ENCODE data around the gene HLF.

The HLF gene

GRCh38 chr17:55334285-55334684 lies 69.5 kb downstream of the HLF start:
- DNase-seq = no peak

- no peak for DNase-seq
Measured at GRCh38 chr17:55334881-55335540, 70.3 kb downstream of the HLF start.

- DNase-seq = no peak
Measured at GRCh38 chr17:55335625-55336024, 70.9 kb downstream of the HLF start.

GRCh38 chr17:55336426-55336825 lies 71.7 kb downstream of the HLF start:
- no peak for DNase-seq

- no peak for DNase-seq
Measured at GRCh38 chr17:55340176-55340575, 75.4 kb downstream of the HLF start.

GRCh38 chr17:55340686-55341085 lies 75.9 kb downstream of the HLF start:
- DNase-seq = no peak

GRCh38 chr17:55341432-55341831 lies 76.7 kb downstream of the HLF start:
- no peak for DNase-seq

GRCh38 chr17:55342800-55343585 lies 78.2 kb downstream of the HLF start:
- DNase-seq = no peak

- DNase-seq = no peak
Measured at GRCh38 chr17:55343900-55344513, 79.2 kb downstream of the HLF start.

GRCh38 chr17:55344514-55344997 lies 79.8 kb downstream of the HLF start:
- DNase-seq = peak; percentile 71

- DNase-seq = no peak
Measured at GRCh38 chr17:55345132-55345531, 80.4 kb downstream of the HLF start.

GRCh38 chr17:55346658-55347057 lies 81.9 kb downstream of the HLF start:
- no peak for DNase-seq

- no peak for DNase-seq
Measured at GRCh38 chr17:55347341-55347740, 82.6 kb downstream of the HLF start.

GRCh38 chr17:55348749-55349354 lies 84.1 kb downstream of the HLF start:
- peak; percentile 63 for DNase-seq

GRCh38 chr17:55350825-55351205 lies 86.1 kb downstream of the HLF start:
- DNase-seq = no peak

GRCh38 chr17:55351226-55351625 lies 86.5 kb downstream of the HLF start:
- no peak for DNase-seq

- no peak for DNase-seq
Measured at GRCh38 chr17:55354010-55354409, 89.2 kb downstream of the HLF start.

- DNase-seq = no peak
Measured at GRCh38 chr17:55354941-55355340, 90.2 kb downstream of the HLF start.

GRCh38 chr17:55356434-55357328 lies 91.9 kb downstream of the HLF start:
- peak; percentile 75 for DNase-seq

GRCh38 chr17:55360971-55361370 lies 96.2 kb downstream of the HLF start:
- DNase-seq = no peak

GRCh38 chr17:55363033-55363432 lies 98.3 kb downstream of the HLF start:
- DNase-seq = no peak

- no peak for DNase-seq
Measured at GRCh38 chr17:55366020-55366481, 101.3 kb downstream of the HLF start.
